Muscle of leg (tissue), 11 donors: ENCODE results near the gene ATXN1. TPM values are rescaled to one million over a fixed set of nuclear protein-coding genes. Genes with fewer than 3 reads are reported as not detected.

Source experiments
- DNase-seq: peaks from one replicate; pipeline ENCODE4 v3.0.0; 2013
- H3K27ac ChIP-seq: one replicate; pipeline ENCODE4 v1.5.1; 2013; ENCODE audit warnings: mild to moderate bottlenecking, low read length, control low read depth
- H3K27me3 ChIP-seq: one replicate; pipeline ENCODE4 v1.6.1; 2013; ENCODE audit warnings: low read length; ENCODE audit not compliant: control insufficient read depth, insufficient read depth
- H3K36me3 ChIP-seq: one replicate; pipeline ENCODE4 v1.6.1; 2013; ENCODE audit warnings: low read length; ENCODE audit not compliant: control insufficient read depth, insufficient read depth
- H3K4me1 ChIP-seq: one replicate; pipeline ENCODE4 v1.6.1; 2013; ENCODE audit warnings: low read length; ENCODE audit not compliant: control insufficient read depth, insufficient read depth
- H3K4me3 ChIP-seq: one replicate; pipeline ENCODE4 v1.5.1; 2013; ENCODE audit warnings: low read length, control low read depth
- H3K9me3 ChIP-seq: replicated peaks from 2 replicates; pipeline ENCODE4 v1.6.1; 2013; ENCODE audit warnings: low read depth, low read length; ENCODE audit not compliant: control insufficient read depth
- WGBS: methylation state at CpG from one replicate; pipeline ENCODE4 v1.1.5; 2013; ENCODE audit warnings: missing lambda C conversion rate; ENCODE audit not compliant: insufficient coverage; 5-methylcytosine and 5-hydroxymethylcytosine counted together
- polyA plus RNA-seq, 8 donors: library from polyadenylated mRNA; unstranded; fragments of 120-200 nt; gene quantifications; one replicate each; pipeline versions ENCODE4 v1.2.1 to v1.2.3, GENCODE V29; 2013; ENCODE audit warnings: inconsistent platforms in 1 of 8, low replicate concordance in 1 of 8; ENCODE audit not compliant: insufficient read length in 8 of 8, insufficient read depth in 1 of 8
- total RNA-seq: library from RNA; stranded (reverse); fragments of 120-200 nt; gene quantifications from one replicate; pipeline ENCODE4 v1.2.4, GENCODE V29; 2013

Gene ATXN1
- total and polyA plus RNA-seq, 9 donors: 10.2 to 19.9 (median 12.9) TPM

DNA sequence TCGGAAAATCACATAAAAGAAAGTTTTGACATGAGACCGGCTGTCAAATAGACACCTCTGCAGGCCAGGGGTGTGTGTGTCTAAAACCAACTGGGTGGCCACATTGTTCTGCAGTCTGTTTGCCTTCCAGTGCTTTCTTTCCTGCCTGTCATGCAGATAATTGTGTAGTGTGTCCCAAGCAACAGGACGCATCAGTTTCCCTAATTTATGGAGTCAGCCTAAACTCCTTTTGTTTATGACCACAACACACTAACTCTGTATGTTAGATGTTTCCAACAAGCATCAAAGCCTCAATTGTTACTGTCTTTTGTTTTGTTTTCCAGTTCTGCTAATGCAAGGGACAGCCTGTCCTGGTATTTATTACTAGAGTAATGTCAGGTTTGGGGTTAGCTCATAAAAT lies 205.7 kb downstream of the ATXN1 start:
- Histone ChIP-seq H3K36me3 (peaks cover 2% of the 10 kb centered on the region), H3K27me3 (no peaks in the 10 kb centered on the region), H3K9me3 (no peaks in the 10 kb centered on the region), H3K4me1 (no peaks in the 10 kb centered on the region), H3K4me3 (no peak overlapping the region), H3K27ac (no peak overlapping the region)
- WGBS: 95% methylated on average over 2 of the region's 3 CpGs
- DNase-seq: no peak

- no peaks in the 10 kb centered on the region for H3K4me1 ChIP-seq
- WGBS: 88% methylated on average over 2 of the region's 3 CpGs
- H3K36me3 ChIP-seq: peaks cover 2% of the 10 kb centered on the region
- H3K4me3 ChIP-seq: no peak overlapping the region
- DNase-seq: no peak
- no peaks in the 10 kb centered on the region for H3K27me3 ChIP-seq
- no peaks in the 10 kb centered on the region for H3K9me3 ChIP-seq
- no peak overlapping the region for H3K27ac ChIP-seq
These were observed 207.7 kb downstream of the ATXN1 start for GRCh38 chr6:16553531-16553930.

DNA sequence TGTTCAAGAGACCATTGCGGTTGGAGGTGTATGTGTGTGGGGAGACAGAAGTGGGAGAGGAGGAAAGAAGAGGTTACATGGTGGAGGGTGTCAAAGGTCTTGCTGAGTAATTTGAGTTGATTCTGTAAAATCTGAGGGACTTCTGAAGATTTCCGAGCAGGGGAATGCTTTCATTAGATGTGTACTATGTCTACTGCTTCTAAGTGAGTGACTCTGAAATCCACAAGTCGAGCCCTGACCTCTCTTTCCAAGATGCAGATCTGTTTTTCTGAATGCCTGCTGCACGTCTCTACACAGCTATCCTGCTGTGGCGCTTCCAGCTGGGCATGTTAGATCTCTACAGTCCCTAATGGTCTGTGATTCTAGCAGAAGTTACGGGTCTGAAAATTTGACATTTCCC lies 209.8 kb downstream of the ATXN1 start:
- Histone ChIP-seq H3K36me3 (peaks cover 7% of the 10 kb centered on the region), H3K4me1 (no peaks in the 10 kb centered on the region), H3K4me3 (no peak overlapping the region), H3K27ac (no peak overlapping the region), H3K9me3 (no peaks in the 10 kb centered on the region), H3K27me3 (no peaks in the 10 kb centered on the region)
- no peak for DNase-seq
- 72% methylated on average over 6 of the region's 6 CpGs for WGBS

DNA sequence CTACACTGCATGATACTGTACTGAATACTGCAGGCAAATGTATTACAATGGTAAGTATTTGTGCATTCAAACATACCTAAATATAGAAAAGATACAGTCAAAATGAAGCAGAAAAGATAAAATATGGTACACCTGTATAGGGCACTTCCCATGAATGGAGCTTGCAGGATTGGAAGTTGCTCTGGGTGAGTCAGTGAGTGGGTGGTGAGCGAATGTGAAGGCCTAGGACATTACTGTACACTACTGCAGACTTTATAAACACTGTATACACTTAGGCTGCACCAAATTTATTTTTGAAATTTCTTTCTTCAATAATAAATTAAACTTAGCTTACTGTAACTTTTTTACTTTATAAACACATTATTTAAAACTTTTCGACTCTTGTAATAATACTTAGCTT lies 213.1 kb downstream of the ATXN1 start:
- WGBS: no CpG with 5 or more reads among the region's 2 CpGs
- H3K36me3 ChIP-seq: peaks cover 7% of the 10 kb centered on the region

DNA sequence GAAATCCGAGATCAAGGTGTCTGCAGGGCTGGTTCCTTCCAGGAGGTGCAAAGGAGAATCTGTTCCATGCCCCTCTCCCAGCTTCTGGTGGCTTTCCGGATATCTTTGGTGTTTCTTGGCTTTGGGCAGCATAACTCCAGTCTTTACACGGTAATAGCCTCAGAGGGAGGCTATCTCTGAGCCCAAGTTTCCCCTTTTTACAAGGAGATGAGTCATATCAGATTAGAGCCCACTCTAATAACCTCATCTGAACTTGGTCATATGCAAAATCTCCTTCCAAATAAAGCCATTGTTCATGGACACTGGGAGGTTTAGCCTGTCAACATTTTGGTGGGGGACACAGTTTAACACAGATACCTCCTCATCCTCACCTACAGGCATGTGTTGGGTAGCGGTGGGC lies 213.7 kb downstream of the ATXN1 start:
- no peaks in the 10 kb centered on the region for H3K27me3 ChIP-seq
- H3K4me1 ChIP-seq: peaks cover 18% of the 10 kb centered on the region
- DNase-seq: no peak
- 79% methylated on average over 3 of the region's 4 CpGs for WGBS
- no peak overlapping the region for H3K27ac ChIP-seq
- no peaks in the 10 kb centered on the region for H3K9me3 ChIP-seq
- H3K4me3 ChIP-seq: no peak overlapping the region
- H3K36me3 ChIP-seq: peaks cover 7% of the 10 kb centered on the region

More for the DNA sequence above, 213.1 kb downstream of the ATXN1 start:
- no peaks in the 10 kb centered on the region for H3K27me3 ChIP-seq
- no peak overlapping the region for H3K27ac ChIP-seq
- H3K4me1 ChIP-seq: peaks cover 14% of the 10 kb centered on the region
- DNase-seq: no peak
- H3K9me3 ChIP-seq: no peaks in the 10 kb centered on the region
- H3K4me3 ChIP-seq: no peak overlapping the region

GRCh38 chr6:16546861-16547260 lies 214.4 kb downstream of the ATXN1 start:
- peaks cover 24% of the 10 kb centered on the region for H3K4me1 ChIP-seq
- peak; percentile 79 for DNase-seq
- no peaks in the 10 kb centered on the region for H3K27me3 ChIP-seq
- peaks cover 6% of the 10 kb centered on the region for H3K36me3 ChIP-seq
- no peak overlapping the region for H3K4me3 ChIP-seq
- H3K27ac ChIP-seq: no peak overlapping the region
- no peaks in the 10 kb centered on the region for H3K9me3 ChIP-seq
- WGBS: no CpG with 5 or more reads among the region's 3 CpGs

GRCh38 chr6:16545382-16545781 lies 215.9 kb downstream of the ATXN1 start:
- Histone ChIP-seq H3K9me3 (no peaks in the 10 kb centered on the region), H3K27me3 (no peaks in the 10 kb centered on the region), H3K4me3 (no peak overlapping the region), H3K36me3 (peaks cover 5% of the 10 kb centered on the region), H3K27ac (no peak overlapping the region), H3K4me1 (peaks cover 33% of the 10 kb centered on the region)
- DNase-seq: no peak
- WGBS: no CpG with 5 or more reads among the region's 2 CpGs

GRCh38 chr6:16544521-16544920 lies 216.7 kb downstream of the ATXN1 start:
- Histone ChIP-seq H3K27ac (peak overlapping the region; percentile 65), H3K4me3 (no peak overlapping the region), H3K36me3 (peaks cover 5% of the 10 kb centered on the region), H3K27me3 (no peaks in the 10 kb centered on the region), H3K4me1 (peaks cover 33% of the 10 kb centered on the region), H3K9me3 (no peaks in the 10 kb centered on the region)
- 62% methylated on average over 5 of the region's 7 CpGs for WGBS
- DNase-seq: peak; percentile 31

DNA sequence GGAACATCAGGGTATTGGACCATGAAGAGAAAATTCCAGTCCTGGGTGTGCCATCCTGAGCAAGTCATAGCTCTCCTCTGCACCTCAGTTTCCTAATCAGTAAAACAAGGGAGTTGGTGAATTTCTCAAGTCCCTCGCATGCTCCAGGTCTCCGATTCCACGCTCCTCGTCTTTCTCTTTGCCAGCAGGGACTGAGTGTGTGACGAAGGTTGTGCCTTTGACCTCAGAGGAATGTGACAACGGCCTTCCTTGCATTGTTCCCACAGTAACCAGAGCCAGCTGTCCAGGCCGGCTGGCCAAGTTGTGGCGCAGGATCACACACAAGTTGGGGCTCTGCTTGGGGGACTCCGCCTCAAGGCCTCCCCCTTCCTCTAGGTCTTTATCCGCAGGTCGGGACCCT lies 217.3 kb downstream of the ATXN1 start:
- H3K27ac ChIP-seq: peak overlapping the region; percentile 65
- H3K27me3 ChIP-seq: no peaks in the 10 kb centered on the region
- peak; percentile 72 for DNase-seq
- H3K36me3 ChIP-seq: peaks cover 5% of the 10 kb centered on the region
- H3K4me3 ChIP-seq: no peak overlapping the region
- 26% methylated on average over 8 of the region's 11 CpGs for WGBS
- peaks cover 33% of the 10 kb centered on the region for H3K4me1 ChIP-seq
- no peaks in the 10 kb centered on the region for H3K9me3 ChIP-seq

DNA sequence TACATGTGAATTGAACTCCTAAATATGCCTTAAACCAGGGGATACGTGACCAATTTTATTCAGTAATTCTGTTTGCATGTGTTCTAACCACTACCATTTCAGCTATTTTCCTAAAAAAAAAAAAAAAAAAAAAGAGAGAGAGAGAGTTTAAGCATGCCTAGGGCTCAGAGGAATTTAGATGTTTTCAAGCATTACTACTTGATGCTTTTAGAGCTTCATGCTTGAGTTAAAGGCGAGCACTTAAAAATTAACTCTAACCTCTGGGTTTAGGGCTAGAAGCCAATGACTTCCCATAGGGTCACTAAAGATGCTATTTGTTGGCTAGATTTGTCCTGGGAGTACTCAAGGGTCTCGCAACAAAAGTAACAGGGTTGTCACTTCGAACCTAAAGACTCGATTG lies 217.7 kb downstream of the ATXN1 start:
- peaks cover 5% of the 10 kb centered on the region for H3K36me3 ChIP-seq
- no CpG with 5 or more reads among the region's 5 CpGs for WGBS
- peak overlapping the region; percentile 43 for H3K27ac ChIP-seq
- DNase-seq: peak; percentile 21
- no peaks in the 10 kb centered on the region for H3K9me3 ChIP-seq
- no peak overlapping the region for H3K4me3 ChIP-seq
- peaks cover 33% of the 10 kb centered on the region for H3K4me1 ChIP-seq
- H3K27me3 ChIP-seq: no peaks in the 10 kb centered on the region

- H3K4me3 ChIP-seq: no peak overlapping the region
These were observed 219.2 kb downstream of the ATXN1 start for GRCh38 chr6:16542070-16542469.

More at GRCh38 chr6:16542070-16542469, 219.2 kb downstream of the ATXN1 start:
- 100% methylated on average over 1 of the region's 7 CpGs for WGBS
- Histone ChIP-seq H3K36me3 (no peaks in the 10 kb centered on the region), H3K9me3 (peaks cover 2% of the 10 kb centered on the region), H3K27ac (no peak overlapping the region), H3K4me1 (peaks cover 33% of the 10 kb centered on the region), H3K27me3 (no peaks in the 10 kb centered on the region)
- DNase-seq: no peak
